Measurements from ENCODE around the gene POLR1E.

DNA sequence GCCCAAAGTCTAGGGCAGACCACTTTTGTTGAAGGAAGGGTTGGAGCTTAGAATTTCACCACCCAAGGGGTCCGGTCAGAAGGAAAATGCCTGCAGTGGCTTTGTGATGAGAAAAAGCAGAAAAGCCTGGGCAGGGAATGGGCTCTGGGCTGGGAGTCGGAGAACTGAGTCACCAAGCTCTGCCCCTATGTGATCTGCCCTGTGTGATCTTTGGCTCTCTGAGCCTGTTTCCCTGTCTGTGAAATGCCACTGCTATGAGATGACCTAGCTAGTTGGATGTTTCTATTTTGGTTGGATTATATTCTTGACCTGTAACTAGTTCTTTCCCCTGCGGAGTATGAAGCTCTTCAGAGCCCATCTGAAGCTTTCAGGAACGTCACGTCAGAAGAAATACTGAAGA is 9.8 kb downstream of the POLR1E start:
- TF ChIP-seq CTCF (IDR thresholded peaks at IDR 0.05) = no peak
- TF ChIP-seq POLR2A (IDR thresholded peaks at IDR 0.05) = no peak
